H1 (cell line): ENCODE measurements around the gene CISH. TPM values are rescaled to one million over a fixed set of nuclear protein-coding genes. Genes with fewer than 3 reads are reported as not detected.

Source experiments
- CHD1 ChIP-seq: IDR thresholded peaks from 2 replicates; pipeline ENCODE4 v1.6.1; 2012; ENCODE audit warnings: low read depth, low read length, improper control_type of control experiment
- polyA plus RNA-seq, 7 experiments: library from polyadenylated mRNA; depleted of rRNA in 3 of 7; stranded (reverse) in 5 of 7; unstranded in 2 of 7; fragments of >200 nt in 5 of 7; fragments of 200-250 nt in 2 of 7; gene quantifications; 1 replicate in 5 of 7; 2 replicates in 1 of 7; 4 replicates in 1 of 7; pipeline versions ENCODE4 v1.2.1 to v1.2.3, GENCODE V29; 2011 to 2013; ENCODE audit warnings: missing spikeins in 2 of 7, mixed read lengths in 2 of 7
- total RNA-seq: library from RNA; stranded (reverse); fragmentation: NEBNext Ultra II Directional; extraction: Animal tissue kit (Norgen Biotek cat#: 25700); gene quantifications from 2 replicates; pipeline ENCODE4 v1.2.1, GENCODE V29; 2021

The CISH gene
- total and polyA plus RNA-seq, 2 of the 8 experiments (the other 6 are each of a cell fraction or from before 2014, with no cell fraction given) = 1.9 to 2.2 TPM

DNA sequence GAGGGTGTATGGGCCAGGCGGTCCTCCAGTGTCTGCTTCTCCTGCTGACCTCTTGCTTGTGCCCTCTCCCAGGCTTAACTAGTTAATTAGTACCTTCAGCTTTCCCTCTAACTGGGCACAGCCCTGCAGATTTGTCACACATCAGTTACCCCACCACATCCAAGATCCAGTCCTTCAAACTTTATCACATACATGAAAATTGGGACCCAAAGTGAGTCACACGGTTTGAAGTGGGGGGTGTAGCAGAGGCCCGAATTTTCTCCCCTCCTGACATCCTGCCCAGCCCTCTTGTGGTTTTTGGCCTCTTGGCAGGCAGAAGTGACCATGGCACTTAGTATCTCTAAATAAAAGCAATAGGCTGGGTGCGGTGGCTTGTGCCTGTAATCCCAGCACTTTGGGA lies 9.2 kb upstream of the CISH start (continued):
- no peak for TF ChIP-seq CHD1
- TF ChIP-seq, all 59 proteins: peak for 0
